ENCODE data around the gene AIFM3.
"Not testable (repeated sequence)": the region's sequence is repeated elsewhere in the genome, so short reads cannot be mapped to it uniquely, and the experiment has no call there.

Gene AIFM3

DNA sequence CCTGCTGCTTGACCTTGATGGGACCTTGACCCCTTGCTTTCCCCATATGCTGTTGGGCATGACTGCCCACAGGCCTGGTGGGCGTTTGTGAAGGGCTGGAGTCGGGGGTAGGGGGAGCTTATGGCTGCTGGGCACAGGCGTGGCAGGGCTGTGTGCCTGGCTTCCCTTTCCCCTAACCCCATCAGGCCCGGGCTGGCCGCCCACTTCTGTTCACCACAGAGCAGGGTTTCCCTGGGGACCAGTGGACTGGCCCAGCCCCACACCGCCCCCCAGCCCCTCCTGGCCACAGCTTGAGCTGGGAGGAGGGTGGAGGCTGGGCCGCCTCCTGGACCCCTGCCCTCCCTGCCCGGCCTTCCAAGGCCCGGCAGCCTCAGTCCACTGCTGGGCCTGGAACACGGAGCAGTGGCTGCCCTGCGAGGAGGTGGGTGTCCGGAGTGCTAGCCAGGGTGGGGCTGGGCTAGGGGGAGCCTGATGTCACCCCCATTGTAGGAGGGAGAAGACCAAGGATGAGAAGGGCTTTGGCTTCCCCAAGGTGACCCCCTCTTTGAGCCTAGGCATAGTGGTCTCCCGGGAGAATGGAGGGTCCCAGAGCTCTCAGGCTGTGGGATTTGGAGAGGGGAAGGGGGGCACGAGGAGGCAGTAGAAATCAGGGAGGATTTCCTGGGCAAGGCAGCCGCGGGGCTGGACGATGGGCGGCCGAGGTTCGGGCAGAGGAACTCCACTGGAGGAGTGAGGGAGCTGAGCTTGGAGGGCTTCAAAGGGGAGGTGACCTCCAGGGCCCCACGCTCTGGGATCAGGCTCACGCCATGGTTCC lies at the start of gene AIFM3:
AIFM3 (plus strand) TSS at position 373 of the 814 bp plus-strand sequence. CDS start 690 bp downstream, outside the sequence.
- DNase-seq: no peak

GRCh38 chr22:20918663-20919218 lies 48.3 kb upstream of the AIFM3 start:
- no peak for DNase-seq

DNA sequence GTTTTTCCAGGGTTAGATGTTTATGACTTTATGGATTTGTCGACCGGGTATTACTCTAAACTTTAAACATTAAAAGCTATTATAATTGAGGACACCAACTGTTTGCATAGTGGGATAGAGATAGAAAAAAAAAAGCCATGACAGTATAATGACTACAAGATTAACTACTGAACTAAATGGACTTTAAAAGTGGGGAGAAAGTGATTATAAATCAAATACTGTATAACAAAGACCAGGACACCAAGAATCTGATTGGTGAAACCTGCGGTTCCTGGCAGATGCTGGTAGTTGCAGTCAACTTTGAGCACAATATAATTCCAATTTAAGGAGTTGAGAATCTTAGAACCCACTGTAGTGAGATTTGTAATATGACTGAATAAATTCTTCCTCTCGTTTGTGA lies 47.3 kb upstream of the AIFM3 start:
- no peak for DNase-seq

DNA sequence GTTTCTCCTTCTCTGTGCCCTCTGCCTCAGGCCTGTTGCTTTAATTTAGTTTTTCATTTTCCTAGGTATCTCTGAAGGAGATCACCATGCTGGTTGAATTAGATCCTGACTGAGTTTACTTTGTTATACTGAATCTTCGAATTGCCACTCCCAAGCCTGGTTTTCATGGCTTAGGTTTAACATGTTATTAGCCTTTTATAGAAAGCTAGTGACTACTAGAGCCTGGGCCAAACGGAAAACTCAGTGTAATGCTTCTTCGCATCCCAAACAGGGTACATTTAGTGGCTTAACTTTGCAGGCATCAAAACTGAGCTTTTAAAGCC lies 46.2 kb upstream of the AIFM3 start:
- DNase-seq: no peak

- no peak for DNase-seq
Observed at GRCh38 chr22:20922141-20922751, 44.8 kb upstream of the AIFM3 start.

- no peak for DNase-seq
Observed at GRCh38 chr22:20926243-20926642, 40.8 kb upstream of the AIFM3 start.

DNA sequence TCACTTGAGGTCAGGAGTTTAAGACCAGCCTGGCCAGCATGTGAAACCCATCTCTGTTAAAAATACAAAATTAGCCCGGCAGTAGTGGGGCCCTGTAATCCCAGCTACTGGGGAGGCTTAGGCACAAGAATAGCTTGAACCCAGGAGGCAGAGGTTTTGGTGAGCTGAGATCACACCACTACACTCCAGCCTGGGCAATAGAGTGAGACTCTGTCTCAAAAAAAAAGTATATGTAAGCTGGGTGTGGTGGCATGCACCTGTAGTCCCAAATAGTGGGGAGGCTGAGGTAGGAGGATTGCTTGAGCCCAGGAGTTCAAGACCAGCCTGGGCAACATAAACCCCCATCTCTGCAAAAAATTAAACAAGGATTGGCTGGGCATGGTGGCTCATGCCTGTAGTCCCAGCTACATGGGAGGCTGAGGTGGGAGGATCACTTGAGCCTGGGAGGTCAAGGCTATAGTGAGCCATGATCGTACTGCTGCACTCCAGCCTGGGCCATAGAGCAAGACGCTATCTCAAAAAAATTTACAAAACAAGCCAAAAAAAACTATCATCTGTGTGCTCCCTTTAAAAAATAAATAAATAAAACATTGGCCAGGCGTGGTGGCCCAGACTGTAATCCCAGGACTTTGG lies 39.0 kb upstream of the AIFM3 start:
- DNase-seq: no peak

- no peak for DNase-seq
Observed at GRCh38 chr22:20928573-20928967, 38.5 kb upstream of the AIFM3 start.

- DNase-seq: no peak
Observed at GRCh38 chr22:20930004-20930403, 37.1 kb upstream of the AIFM3 start.

GRCh38 chr22:20930435-20930834 lies 36.6 kb upstream of the AIFM3 start:
- DNase-seq: not testable (repeated sequence)

DNA sequence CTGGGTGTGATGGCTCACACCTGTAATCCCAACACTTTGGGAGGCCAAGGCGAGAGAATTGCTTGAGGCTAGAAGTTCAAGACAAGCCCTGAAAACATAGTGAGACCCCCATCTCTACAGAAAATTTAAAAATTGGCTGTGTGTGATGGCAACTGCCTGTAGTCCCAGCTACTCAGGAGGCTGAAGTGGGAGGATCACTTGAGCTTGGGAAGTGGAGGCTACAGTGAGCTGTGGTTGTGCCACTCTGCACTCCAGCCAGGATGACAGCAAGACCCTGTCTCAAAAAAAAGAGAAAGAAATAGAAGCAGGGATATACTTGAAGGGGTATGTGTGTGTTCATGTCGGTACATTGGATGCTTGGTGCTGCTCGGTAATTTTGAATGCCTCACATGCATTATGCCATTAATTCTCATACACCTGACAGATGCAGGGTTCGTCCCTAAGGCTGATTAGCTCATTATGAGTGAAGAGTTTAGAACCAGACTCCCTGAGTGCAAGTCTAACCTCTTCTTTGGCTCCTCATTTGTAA lies 35.9 kb upstream of the AIFM3 start:
- no peak for DNase-seq

DNA sequence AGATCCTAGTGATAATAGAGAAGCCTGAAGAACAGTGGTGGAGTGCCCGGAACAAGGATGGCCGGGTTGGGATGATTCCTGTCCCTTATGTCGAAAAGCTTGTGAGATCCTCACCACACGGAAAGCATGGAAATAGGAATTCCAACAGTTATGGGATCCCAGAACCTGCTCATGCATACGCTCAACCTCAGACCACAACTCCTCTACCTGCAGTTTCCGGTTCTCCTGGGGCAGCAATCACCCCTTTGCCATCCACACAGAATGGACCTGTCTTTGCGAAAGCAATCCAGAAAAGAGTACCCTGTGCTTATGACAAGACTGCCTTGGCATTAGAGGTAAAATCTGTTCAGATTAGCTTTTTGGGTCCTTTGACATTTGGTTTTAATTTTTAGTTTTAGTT lies 33.1 kb upstream of the AIFM3 start:
- DNase-seq: no peak

GRCh38 chr22:20935049-20935448 lies 32.0 kb upstream of the AIFM3 start:
- not testable (repeated sequence) for DNase-seq

DNA sequence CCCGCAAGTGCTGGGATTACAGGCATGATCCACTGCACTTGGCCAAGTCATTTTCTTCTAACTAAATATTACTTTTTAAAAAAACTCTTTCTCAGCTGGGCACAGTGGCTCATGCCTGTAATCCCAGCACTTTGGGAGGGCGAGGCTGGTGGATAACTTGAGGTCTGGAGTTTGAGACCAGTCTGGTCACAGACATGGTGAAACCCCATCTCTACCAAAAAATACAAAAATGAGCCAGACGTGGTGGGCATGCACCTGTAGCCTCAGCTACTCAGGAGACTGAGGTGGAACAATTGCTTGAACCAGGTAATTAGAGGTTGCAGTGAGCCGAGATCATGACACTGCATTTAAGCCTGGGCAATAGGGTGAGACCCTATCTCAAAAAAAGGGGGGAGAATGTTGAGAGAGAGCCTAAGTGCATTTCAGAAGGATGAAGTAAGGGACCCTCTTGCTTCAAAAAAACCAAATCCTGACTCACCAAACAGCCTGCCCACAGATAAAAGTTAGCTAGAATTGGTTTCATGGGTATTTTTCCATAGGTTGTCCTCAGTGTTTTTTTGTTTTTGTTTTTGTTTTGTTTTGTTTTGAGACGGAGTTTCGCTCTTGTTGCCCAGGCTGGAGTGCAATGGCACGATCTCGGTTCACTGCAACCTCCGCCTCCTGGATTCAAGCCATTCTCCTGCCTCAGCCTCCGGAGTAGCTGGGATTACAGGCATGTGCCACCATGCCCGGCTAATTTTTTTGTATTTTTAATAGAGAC lies 31.1 kb upstream of the AIFM3 start:
- DNase-seq: not testable (repeated sequence)

- DNase-seq: no peak
Observed at GRCh38 chr22:20937031-20937793, 29.8 kb upstream of the AIFM3 start.

DNA sequence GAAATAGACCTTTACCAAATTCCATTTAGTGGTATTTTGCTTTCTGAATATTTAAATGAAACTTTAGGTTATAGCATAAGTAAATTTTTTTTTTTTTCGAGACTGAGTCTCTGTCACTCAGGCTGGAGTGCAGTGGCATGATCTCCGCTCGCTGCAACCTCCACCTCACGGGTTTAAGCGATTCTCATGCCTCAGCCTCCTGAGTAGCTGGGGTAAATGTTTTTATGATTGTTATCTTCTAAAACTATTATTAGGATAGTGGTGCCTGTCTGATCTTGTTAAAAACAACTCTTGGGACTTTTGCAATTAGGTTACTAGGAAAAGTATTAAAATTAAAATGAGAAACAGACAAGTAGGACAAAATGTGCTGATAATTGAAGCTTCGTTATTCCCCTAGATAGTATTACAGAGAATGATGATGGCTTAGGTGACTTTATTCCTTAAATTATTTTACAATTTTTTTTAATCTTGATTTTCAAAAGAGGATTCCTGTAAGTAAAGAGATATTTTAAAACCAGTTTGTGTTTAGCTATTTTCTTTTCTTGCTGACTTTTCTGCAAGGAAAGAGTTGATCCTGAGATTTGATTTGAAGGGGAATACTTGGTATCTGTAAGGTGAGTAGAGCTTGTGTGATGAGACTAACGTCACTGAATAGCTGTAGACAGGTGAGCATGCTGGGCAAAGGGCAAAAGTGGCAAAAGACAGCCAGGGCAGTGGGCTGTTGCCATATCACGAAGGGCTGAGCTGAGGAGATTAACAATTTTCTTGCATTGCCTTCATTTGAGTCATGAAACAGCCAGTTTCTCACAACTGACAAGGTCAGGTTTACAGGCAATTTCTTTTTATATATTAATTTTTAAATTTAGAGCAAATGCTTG lies 29.0 kb upstream of the AIFM3 start:
- DNase-seq: no peak

DNA sequence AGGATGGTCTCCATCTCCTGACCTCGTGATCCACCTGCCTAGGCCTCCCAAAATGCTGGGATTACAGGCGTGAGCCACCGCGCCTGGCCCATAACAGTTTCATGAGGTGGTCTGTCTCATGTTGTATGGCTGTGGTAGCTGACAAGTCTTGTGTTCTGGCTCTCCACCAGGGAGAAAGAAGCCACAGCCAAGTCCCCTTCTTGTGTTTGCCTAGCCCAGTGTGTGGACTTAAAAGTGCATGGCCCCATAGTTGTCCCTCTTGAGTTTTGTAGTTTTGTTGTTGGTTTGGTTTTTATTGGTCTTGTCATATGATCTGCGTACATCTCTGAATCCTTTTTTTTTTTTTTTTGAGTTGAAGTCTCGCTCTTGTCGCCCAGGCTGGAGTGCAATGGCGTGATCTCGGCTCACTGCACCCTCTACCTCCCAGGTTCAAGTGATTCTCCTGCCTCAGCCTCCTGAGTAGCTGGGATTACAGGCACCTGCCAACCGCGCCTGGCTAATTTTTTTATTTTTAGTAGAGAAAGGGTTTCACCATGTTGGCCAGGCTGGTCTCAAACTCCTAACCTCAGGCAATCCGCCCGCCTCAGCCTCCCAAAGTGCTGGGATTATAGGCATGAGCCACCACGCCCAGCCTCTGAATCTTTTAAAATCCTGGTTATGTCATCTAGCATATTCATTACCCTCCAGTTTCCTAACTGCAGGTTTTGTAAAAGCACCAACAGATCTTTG lies 27.4 kb upstream of the AIFM3 start:
- not testable (repeated sequence) for DNase-seq

DNA sequence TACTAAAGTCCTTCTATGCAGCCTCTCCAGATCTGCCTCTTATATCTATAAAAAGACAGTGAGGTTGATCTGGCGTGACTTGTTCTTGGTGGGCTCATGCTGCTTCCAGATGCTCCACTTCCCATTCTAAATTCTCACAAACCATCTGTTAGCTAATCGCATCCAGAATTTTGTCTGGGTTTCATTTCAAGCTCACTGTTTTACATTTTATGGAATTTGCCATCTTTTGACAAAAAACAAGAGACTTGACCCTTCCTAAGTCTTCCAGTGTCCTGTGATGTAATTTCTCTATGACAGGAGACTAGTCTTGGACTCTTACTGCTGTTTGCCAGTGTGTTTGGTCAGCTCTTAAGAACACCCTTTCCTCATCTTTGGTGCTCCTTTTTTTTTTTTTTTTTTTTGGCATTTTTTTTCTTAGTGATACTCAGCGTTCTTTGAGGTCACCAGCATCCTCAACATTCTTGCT lies 26.8 kb upstream of the AIFM3 start:
- peak; percentile 89 for DNase-seq

DNA sequence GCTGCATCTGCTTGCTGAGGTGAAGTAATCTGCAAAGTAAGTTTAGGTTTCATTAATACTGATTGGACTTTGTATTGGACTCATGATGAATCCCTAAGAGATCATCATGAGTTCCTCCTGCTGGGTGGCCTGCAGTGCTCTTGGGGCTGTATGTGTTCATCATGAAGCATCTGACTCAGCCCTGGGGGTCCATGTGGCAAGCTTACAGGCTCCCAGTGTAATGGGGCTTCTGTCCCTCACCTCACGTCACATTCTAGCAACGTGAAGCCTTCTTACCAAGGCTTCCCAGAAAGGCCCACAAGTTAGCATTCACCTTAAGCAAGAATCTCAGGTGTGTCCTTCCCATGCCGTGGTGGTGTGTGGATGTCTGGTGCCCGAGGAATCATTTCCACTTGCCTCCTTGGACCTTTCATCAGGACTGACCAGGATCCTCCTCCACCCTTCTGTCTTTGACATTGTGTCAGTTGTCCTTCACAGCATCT lies 26.1 kb upstream of the AIFM3 start:
- no peak for DNase-seq
